ENCODE results near the gene CEMIP. TPM values are rescaled to one million over a fixed set of nuclear protein-coding genes. Genes with fewer than 3 reads are reported as not detected.

CEMIP gene
- total and polyA plus RNA-seq, 2 of the 8 experiments (the other 6 are each of a cell fraction or from before 2014, with no cell fraction given): 0.11 to 0.60 TPM

GRCh38 chr15:80985981-80986380 is 206.8 kb downstream of the CEMIP start:
- POLR2A ChIA-PET (ENCODE audit: partially characterized antibody): interaction anchor here (0.6 to 2.4 kb wide), 2 partner anchors 9 to 129 kb away, joined by 3 to 8 read pairs; no protein-coding TSS in a partner anchor
- FAIRE-seq (no peak), DNase-seq (ENCODE audit: low read depth in 1 of 2, low spot score in 2 of 2) (no peak)
- no peak overlapping the region for H2BK15ac ChIP-seq (ENCODE audit: low read length)
- peaks cover 0 to 8% (median 2%) of the 10 kb centered on the region in 4 experiments; a peak in 3 of 7 replicates for H3K4me1 ChIP-seq (replicated peaks in 1 of 4; ENCODE audit: control insufficient read depth in 3 of 4, insufficient read depth in 4 of 4, low read length in 3 of 4)
- no peak overlapping the region for H3K4me3 ChIP-seq (ENCODE audit: extremely low read depth in 1 of 4, insufficient read depth in 2 of 4, low read depth in 3 of 4, low read length in 4 of 4)
- H3K9ac ChIP-seq (replicated peaks in 1 of 4; ENCODE audit: extremely low read depth in 1 of 4, low read depth in 3 of 4, low read length in 3 of 4): no peak overlapping the region
- no peaks in the 10 kb centered on the region for H3K27me3 ChIP-seq (replicated peaks in 1 of 4; ENCODE audit: control insufficient read depth in 3 of 4, extremely low read depth in 1 of 4, insufficient read depth in 3 of 4, low read length in 3 of 4)
- H4K20me1 ChIP-seq (replicated peaks in 1 of 2; ENCODE audit: control insufficient read depth in 1 of 2, insufficient read depth in 2 of 2, low read length in 2 of 2): peaks cover 4 to 7% of the 10 kb centered on the region in 2 experiments
- no peak overlapping the region for H3K14ac ChIP-seq (ENCODE audit: insufficient read length)
- peaks cover 4% of the 10 kb centered on the region for H3K23me2 ChIP-seq (ENCODE audit: low read depth, low read length)
- peaks cover 0 to 7% (median 1%) of the 10 kb centered on the region in 4 experiments; a peak in 5 of 8 replicates for H3K36me3 ChIP-seq (ENCODE audit: control insufficient read depth in 2 of 4, insufficient read depth in 4 of 4, low read length in 3 of 4)
- no peak overlapping the region for H3K4ac ChIP-seq (replicated peaks; ENCODE audit: insufficient read length, low read depth, low read length)
- H3K9me3 ChIP-seq (ENCODE audit: insufficient read depth in 2 of 2, low read depth in 1 of 2, low read length in 1 of 2): no peaks in the 10 kb centered on the region
- no peak overlapping the region for H4K91ac ChIP-seq (replicated peaks; ENCODE audit: insufficient read length, low read length)
- CTCF ChIA-PET (ENCODE audit: partially characterized antibody): interaction anchor here (0.9 to 4.3 kb wide), 4 partner anchors 9 to 531 kb away, joined by 3 to 21 read pairs (median 5); no protein-coding TSS in a partner anchor
- no peak overlapping the region for H3K18ac ChIP-seq (ENCODE audit: extremely low read depth, low read length)
- no peak overlapping the region for H2BK120ac ChIP-seq (replicated peaks; ENCODE audit: low read depth, low read length)
- no peak overlapping the region for H2BK5ac ChIP-seq (ENCODE audit: low read depth, low read length)
- H2BK20ac ChIP-seq (ENCODE audit: low read length): no peak overlapping the region
- no peak overlapping the region for H3K27ac ChIP-seq (ENCODE audit: low read depth, low read length)
- H3K23ac ChIP-seq (ENCODE audit: insufficient read length): no peak overlapping the region
- peaks cover 10% of the 10 kb centered on the region for H3K79me1 ChIP-seq (ENCODE audit: low read depth, low read length)
- no peak overlapping the region for H4K8ac ChIP-seq (ENCODE audit: extremely low read depth, insufficient read depth, low read length)
- peaks cover 25 to 69% of the 10 kb centered on the region in 2 experiments for H3K79me2 ChIP-seq (ENCODE audit: control insufficient read depth in 1 of 2, insufficient read depth in 2 of 2, low read length in 2 of 2)
- H2AFZ ChIP-seq (ENCODE audit: low read length): no peak overlapping the region
- H2AK5ac ChIP-seq (ENCODE audit: low read depth, low read length): no peak overlapping the region
- H3K56ac ChIP-seq (replicated peaks; ENCODE audit: insufficient read length, low read depth, low read length): no peak overlapping the region
- H4K5ac ChIP-seq (ENCODE audit: insufficient read length, low read depth, low read length): no peak overlapping the region
- no peak overlapping the region for H3K4me2 ChIP-seq (ENCODE audit: insufficient read depth in 1 of 2, low read depth in 2 of 2, low read length in 2 of 2)
- no peak overlapping the region for H2BK12ac ChIP-seq (ENCODE audit: low read depth, low read length)
- WGBS, 2 experiments (ENCODE audit: extremely low coverage in 1 of 2, insufficient coverage in 1 of 2, insufficient read length in 1 of 2, insufficient replicate concordance in 2 of 2, low coverage in 1 of 2, low lambda C conversion rate in 2 of 2, missing lambda C conversion rate in 1 of 2): 88% methylated on average over 5 of the region's 5 CpGs; no CpG with 5 or more reads in 1 of the 2 experiments
- TF ChIP-seq SP2 (IDR thresholded peaks at IDR 0.05; ENCODE audit: low read length) (no peak), TCF12 (IDR thresholded peaks at IDR 0.05; ENCODE audit: low read depth, low read length) (no peak), YY1 (IDR thresholded peaks at IDR 0.05; ENCODE audit: low read depth, low read length) (no peak), CHD1 (IDR thresholded peaks at IDR 0.05; ENCODE audit: low read depth, low read length) (no peak), HDAC6 (IDR thresholded peaks at IDR 0.05; ENCODE audit: low read depth, low read length) (no peak), POU5F1 (IDR thresholded peaks at IDR 0.05; ENCODE audit: low read depth, low read length) (no peak), POLR2AphosphoS5 (IDR thresholded peaks at IDR 0.05; ENCODE audit: low read depth, low read length) (no peak), KDM4A (IDR thresholded peaks at IDR 0.05; ENCODE audit: low read depth, low read length, severe bottlenecking) (no peak), ATF3 (IDR thresholded peaks at IDR 0.05; ENCODE audit: insufficient read depth, low read depth, low read length) (no peak), KDM1A (IDR thresholded peaks at IDR 0.05; ENCODE audit: borderline replicate concordance, low read length) (no peak), EZH2 (IDR thresholded peaks at IDR 0.05; ENCODE audit: low read depth, low read length, severe bottlenecking) (no peak), ZNF274 (IDR thresholded peaks at IDR 0.05; ENCODE audit: borderline replicate concordance, extremely low read depth, low read length) (no peak), NANOG (IDR thresholded peaks at IDR 0.05; ENCODE audit: insufficient read depth, low read depth, low read length, poor library complexity, severe bottlenecking) (no peak), JUN (IDR thresholded peaks at IDR 0.05; ENCODE audit: low read depth, low read length) (no peak)
